ENCODE data around the gene MINDY3.
A peak's percentile ranks its signal among the peaks of the same experiment; 100 is the strongest.
"Not testable (repeated sequence)": the region's sequence is repeated elsewhere in the genome, so short reads cannot be mapped to it uniquely, and the experiment has no call there.

Gene MINDY3

DNA sequence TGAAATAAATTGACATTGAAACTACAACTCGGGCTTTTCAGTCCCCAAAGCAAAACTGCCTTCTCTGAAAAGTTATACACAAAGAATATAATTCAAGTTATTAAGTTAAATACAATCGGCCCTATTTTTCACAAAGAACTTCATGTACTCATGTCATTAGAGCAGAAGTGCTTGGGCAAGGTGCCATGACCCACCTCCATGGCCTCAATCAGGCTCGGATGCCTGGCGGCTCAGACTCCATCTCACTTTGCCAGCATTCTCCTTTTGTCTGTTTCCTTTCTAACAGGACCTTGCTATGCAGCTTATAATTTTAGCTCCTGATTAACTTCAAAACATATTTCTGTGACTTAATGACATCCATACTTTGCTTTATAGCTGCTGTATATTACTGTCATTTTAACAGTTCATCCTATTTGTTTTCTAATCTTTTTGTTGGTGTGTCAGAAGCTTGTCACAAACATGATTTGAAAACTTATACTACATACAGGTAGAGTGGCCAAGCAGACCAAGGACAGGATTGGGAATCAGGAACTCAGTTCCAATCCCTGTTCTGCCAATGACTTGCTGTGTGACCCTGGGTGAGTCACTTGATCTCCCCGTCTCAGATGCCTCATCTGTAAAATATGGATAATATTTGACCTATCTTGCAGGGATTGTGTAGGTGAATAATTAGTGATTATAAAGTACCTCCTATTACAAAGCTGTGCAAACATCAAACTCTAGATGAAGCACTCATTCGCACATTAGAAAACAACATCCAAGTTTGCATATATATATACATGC lies 79.8 kb downstream of the MINDY3 start:
- DNase-seq (ENCODE audit: low spot score): no peak

DNA sequence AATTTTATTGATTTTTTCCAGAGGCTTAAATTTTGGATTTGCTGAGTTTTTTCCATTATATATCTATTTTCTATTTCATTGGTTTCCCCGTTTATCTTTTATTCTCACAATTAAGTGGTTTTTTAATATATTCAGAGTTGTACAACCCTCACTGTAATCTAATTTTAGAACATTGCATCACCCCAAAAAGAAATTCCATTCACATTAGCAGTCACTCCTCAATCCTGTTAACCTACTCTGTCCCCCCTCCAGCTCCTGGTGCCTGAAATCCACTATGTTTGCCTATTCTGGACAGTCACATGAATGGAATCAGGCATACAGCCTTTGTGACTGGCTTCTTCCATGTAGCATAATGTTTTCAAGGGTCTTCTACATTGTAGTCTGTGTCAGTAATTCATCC lies 84.8 kb downstream of the MINDY3 start:
- DNase-seq (ENCODE audit: low spot score): no peak

DNA sequence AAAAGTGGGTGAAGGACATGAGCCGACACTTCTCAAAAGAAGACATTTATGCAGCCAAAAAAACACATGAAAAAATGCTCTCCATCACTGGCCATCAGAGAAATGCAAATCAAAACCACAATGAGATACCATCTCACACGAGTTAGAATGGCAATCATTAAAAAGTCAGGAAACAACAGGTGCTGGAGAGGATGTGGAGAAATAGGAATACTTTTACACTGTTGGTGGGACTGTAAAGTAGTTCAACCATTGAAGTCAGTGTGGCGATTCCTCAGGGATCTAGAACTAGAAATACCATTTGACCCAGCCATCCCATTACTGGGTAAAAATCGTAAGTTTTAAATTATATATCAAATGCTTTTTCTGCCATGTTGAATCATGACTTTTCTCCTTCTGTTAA lies 85.8 kb downstream of the MINDY3 start:
- DNase-seq (ENCODE audit: low spot score): not testable (repeated sequence)

DNA sequence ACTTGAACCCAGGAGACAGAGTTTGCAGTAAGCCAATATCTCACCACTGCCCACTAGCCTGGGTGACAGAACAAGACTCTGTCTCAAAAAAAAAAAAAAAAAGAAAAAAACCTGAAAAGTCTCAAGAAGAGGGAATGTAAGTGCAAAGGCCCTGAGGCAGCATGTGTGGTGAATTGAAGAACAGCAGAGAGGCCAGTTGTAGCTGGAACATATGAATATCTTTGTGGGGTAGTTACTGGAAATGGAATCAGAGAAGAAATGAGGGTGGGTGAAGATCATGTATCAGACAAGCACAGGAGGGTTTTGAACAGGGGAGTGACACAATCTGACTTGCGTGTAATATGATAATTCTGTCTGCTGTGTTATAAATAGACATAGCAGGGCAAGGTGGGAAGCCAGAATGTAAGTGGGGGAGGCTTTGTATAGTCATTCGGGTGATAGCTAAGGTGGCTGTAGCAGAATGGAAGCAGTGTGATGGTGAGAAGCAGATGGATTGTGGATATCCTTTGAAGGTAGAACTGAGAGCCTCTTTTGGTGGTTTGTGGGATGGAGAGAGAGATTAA lies 95.3 kb downstream of the MINDY3 start:
- DNase-seq (ENCODE audit: low spot score): no peak

DNA sequence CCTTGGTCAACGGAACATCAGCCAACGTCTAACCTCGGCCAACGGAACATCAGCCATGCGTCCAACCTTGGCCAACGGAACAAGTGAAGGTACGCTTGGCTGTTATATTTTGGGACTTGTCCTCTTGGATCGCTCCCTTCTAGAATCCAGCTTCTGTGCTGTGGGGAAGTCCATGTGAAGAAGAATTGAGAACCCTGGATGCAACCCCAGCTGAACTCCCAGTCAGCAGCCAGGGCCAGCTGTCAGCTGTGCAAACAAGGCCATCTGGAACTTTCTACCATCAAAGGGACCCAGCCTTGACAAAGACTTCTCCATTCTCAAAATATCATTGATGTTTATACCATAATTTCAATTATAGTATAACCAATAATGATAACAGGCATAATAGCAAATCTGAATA lies 97.3 kb downstream of the MINDY3 start:
- DNase-seq (ENCODE audit: low spot score): no peak

DNA sequence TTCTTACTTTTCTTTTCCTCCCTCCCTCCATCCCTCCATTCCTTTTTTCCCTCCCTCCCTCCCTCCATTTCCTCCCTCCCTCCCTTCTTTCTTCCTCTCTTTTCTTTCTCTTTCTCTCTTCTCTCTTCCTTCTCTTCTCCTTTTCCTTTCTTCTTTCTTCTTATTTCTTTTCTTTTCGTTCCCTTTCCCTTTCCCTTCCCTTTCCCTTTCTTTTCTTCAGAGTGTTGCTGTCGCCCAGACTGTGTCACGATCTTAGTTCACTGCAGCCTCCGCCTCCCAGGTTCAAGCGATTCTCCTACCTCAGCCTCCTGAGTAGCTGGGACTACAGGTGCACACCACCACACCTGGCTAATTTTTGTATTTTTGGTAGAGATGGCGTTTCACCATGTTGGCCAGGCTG lies 98.1 kb downstream of the MINDY3 start:
- DNase-seq (ENCODE audit: low spot score): not testable (repeated sequence)

DNA sequence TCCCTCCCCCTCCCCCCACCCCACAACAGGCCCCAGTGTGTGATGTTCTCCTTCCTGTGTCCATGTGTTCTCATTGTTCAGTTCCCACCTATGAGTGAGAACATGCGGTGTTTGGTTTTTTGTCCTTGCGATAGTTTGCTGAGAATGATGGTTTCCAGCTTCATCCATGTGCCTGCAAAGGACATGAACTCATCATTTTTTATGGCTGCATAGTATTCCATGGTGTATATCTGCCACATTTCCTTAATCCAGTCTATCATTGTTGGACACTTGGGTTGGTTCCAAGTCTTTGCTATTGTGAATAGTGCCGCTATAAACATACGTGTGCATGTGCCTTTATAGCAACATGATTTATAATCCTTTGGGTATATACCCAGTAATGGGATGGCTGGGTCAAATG lies 99.1 kb downstream of the MINDY3 start:
- DNase-seq (ENCODE audit: low spot score): not testable (repeated sequence)

DNA sequence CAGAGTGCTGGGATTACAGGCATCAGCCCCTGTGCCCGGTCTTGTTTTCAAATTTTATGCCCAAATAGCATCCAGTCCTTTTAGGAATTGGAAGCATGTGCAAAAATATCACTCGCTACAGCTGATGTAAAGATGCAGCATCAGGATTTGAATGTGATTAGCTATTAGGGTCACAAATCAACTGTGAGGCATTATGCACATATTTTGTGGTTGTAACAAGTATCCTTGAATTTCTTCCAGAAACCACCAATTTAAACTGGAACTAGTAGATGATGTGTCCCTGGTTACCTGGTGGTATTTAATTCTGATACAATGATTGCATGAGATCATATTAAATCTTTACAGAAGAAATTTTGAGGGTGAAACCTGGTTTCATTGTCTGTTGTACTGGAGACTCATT lies 99.6 kb downstream of the MINDY3 start:
- DNase-seq (ENCODE audit: low spot score): no peak

DNA sequence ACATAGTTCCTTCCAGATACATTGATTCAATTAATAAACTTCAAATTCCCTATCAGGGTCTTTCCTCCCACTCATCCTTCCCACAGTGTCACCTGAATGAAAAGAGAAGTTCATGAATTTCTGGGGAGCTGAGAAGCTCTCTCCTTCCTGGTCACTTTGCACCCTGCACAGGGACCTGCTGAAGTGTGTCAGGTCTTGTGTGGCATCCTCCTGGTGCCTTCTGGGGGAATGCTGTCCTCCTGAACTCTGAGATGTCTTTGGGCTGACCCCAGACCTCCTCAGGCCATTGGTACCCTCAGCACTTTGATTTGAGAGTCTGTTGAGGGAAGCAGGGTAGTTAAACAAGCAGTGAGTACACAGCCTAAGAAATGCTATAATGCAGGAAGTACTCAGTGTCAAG lies 101.0 kb downstream of the MINDY3 start:
- no peak for DNase-seq (ENCODE audit: low spot score)

DNA sequence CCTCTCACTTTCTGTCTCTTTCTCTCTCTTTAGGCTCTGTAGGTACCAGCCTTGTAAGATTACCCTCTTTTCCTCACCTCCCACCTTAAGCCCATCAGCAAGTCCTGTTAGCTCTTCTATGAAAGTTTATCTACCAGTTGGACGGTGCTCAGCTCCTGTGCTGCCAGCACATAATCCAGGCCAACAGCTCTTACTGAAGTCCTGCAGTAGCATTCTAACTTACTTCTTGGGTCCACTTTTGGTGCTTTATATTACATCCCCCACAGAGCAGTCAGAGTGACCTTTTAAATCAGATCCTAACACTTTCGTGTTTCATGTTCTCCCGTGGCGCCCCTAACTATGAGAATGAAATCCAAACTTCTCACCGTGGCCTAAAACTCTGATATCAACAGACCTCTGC lies 101.7 kb downstream of the MINDY3 start:
- DNase-seq (ENCODE audit: low spot score): no peak

DNA sequence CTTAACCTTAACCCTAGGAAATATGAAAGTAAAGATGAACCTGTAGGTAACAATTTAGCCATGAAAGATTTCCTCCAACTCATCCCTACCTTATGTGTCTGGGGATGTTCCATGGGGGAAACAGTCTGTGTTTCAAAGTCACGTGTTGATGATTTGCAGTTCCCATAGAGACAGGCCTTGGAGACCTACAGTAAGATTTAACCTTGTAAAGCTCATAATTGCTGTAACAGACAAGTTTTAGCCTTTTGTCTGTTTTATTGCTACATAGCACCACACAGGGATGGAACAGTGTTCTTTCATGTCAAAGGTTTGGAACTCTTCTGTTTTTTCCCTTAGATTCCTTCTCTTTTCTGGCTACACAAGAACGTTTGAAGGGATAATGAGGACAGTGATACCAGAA lies 105.4 kb downstream of the MINDY3 start:
- no peak for DNase-seq (ENCODE audit: low spot score)

DNA sequence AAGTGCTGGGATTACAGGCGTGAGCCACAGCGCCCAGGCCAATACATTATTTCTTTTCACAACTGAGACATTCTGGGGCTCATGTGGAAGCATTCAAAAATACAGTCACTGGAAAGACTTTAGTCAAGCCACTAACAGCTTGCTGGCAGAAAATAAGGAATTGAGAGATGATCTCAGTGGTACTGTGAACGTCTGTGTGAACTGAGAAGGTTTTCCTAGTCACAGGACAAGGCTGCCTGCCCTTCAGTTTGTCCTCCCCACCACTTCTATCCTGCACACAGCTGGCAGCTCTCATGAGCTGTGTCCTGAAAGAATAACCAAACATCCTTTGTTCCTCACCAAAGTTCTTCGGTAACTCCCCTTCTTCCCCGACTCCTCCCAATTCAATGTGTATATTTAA lies 109.3 kb downstream of the MINDY3 start:
- no peak for DNase-seq (ENCODE audit: low spot score)

DNA sequence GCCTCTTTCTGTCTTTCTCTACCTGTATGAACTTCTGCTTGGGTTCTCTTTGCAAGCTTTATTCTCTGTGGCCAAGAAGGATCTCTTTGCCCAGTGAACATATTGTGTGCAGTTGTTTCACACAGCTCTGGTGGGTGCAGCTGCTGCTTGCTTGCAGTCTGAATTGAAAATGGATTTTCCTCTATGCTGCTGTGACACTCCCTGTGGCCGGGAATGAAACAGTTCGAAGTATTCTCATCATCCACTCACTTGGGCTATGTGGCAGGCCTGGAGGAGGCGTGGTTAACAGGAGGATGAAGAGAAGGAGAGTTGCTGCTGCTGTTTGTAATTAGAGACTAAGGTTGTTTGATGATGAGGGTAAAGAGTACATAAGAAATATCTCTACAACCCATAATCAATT lies 112.2 kb downstream of the MINDY3 start:
- DNase-seq (ENCODE audit: low spot score): no peak

DNA sequence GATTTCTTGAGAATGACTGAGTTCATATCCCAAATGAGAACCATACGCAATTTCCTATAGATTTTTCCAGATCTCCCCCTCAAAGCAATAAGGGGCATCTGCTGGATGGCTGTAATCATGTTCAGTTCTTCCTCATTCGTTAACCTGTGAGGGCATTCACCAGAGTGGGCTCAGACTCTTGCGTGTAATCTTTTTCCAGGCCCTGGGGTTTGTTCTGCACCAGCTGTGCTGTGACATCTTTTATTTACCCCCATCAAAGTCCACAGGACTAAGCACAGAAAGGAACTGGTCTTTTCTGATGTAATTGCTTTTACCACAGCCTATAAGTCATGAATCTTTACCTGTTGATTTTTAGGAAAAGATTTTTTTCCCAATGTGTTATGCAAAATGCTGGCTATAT lies 112.7 kb downstream of the MINDY3 start:
- no peak for DNase-seq (ENCODE audit: low spot score)

DNA sequence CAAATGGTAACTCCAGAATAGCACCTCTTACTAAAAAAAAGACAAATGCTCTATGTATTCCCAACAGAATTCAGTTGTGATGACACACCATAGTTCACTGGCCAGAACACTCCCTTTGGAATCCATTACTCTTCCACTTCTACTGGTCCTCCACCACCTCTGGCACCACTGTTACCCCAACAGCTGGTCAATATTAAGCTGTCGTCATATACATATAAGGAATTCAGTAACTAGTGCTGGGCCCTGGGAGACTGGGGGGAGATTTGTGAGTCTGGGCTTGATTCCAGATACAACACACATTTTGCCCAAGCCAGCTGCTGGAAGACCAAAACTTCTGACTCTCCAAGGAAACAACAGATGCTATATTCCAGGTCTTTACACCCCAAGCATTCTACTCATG lies 114.6 kb downstream of the MINDY3 start:
- DNase-seq (ENCODE audit: low spot score): no peak

DNA sequence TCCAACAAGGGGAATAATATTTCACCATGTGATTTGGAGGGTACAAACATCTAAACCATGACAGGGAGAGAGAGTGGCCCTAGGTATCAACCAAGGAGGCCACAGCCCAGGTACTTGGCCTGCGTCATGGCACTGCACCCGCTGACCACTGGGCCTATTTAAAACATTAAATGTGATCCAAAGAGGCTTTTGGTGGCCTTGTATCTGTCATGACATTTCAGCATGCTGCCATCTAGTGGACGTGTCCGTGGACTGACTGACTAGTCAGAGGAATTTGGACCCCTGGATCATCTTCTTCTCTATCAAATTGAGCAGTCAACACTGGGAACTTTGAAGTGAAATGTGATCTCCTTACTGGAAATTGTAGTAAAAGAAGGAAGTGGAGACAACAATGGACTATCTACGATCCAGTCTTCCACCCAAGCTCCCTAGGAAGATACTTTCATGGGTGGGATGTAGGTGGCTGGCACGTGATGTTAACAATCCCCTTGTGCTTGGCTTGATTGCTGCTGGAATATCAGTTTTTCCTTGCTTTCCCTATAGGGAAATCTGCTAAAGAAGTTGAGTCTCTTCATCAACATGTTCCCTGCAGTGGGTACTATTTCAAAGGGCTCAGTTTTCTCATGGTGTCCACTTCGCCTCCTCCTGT lies 116.0 kb downstream of the MINDY3 start:
- peak; percentile 56 for DNase-seq (ENCODE audit: low spot score)

DNA sequence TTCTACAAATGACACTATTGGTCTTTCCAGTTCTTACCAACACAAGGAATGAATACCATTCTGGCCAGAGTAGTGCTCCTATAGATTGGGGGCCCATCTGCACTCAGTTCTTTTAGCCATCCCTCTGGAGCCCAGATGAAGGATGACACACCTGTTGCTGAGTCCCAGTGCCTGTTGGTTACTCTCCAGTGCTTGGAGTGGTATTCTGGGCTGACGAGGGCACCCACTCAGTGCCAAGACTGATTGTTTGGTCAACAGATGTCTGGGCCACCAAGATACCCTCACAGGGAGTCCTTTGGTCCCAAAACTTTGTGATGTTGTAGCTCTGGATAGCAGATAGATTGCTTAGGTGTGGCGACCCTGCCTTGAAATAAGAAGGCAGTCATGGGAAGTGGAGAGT lies 116.9 kb downstream of the MINDY3 start:
- DNase-seq (ENCODE audit: low spot score): no peak

DNA sequence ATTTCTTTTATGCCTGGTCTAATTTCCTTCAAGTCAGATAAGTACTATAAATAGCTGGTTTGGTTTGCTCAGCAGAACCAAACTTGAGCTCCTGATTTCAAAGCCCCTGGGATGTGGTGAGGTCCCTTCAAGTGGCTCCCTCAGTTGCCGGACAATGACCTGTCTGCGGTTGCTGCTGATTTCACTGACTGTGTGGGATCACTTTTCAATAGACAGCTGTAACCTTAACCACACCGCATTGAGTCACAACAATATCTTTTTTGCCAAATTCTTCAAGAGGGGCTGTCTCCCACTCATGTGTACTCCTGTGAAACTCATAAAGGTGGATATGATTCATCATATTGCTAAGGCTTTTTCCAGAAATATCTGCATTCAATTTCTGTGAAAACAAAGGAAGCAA lies 117.5 kb downstream of the MINDY3 start:
- no peak for DNase-seq (ENCODE audit: low spot score)

DNA sequence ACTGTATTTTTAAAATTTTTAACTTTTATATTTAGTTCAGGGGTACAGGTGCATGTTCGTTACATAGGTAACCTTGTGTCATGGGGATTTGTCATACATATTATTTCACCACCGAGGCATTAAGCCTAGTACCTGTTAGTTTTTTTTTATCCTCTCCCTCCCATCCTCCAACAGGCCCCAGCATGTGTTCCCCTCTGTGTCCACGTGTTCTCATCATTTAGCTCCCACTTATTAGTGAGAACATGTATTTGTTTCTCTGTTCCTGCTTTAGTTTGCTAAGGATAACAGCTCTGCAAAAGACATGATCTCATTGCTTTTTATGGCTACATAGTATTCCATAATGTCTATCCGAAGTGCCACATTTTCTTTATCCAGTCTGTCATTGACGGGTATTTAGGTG lies 118.2 kb downstream of the MINDY3 start:
- no peak for DNase-seq (ENCODE audit: low spot score)

DNA sequence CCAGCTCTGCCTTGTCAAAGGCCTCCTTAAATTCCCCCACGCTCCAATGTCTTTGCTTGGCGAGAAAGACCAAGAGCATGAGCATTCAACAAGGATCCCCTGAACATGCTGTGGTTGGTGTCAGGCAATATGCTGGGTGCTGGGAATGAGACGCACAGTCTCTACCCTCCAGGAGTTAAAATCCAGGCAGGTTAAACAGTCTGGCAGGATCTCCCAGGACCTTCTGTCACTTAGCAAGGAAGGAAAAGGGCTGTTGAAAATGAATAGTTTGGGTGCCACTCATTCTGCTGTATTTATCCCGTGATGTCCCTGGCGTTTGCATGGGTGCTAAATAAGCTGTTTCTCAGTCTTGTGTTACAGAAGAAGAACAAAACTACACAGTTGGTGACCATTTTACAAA lies 118.7 kb downstream of the MINDY3 start:
- DNase-seq (ENCODE audit: low spot score): no peak

DNA sequence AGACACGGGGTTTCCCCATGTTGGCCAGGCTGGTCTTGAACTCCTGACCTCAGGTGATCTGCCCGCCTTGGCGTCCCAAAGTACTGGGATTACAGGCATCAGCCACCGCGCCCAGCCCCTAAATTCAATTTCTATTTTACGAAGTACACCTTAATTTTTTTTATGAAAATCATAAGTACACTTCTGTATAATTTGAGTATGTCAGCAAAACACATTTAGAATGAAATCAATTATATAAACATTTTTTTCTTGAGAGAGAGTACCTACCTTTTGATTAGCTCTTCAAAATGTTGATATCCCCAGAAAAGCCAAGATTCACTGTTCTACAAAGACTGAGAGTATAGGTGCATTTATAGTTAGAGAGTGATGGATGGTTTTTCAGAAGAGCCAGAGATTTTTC lies 120.0 kb downstream of the MINDY3 start:
- DNase-seq (ENCODE audit: low spot score): no peak

DNA sequence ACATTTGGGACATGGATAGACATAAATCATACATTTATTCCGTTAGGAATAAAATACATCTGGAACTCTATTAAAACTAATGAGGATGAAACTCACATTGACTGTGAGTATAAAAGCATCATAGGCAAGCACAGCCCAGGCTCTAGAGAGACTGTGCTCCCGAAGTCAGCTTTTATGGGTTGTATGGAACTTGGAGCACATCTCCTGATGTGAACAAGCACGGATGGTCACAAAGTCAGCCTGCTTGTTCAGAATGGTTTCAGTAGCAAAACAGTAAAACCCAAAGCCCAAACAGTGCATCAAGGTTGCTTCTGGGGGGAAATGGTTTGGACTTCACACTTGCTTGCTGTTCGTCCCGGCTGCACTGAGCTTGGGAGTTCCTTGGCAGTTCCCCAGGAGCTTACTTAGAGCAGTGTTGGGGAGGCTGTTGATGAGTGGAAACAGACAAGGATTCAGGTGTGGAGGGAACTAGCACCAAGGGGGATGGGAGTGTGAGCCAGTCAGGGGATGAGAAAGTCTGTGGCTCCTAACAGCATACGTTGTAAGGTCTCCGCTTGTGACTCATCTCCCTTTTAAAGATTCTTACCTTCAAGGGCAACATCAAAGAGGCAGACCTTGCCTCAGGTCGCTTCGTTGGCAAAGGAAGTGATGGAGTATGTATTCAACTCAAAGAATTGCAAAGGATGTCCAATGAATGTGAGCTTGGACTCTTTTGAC lies 120.9 kb downstream of the MINDY3 start:
- DNase-seq (ENCODE audit: low spot score): no peak

Measured in ecto neural progenitor cell (in vitro differentiated cells).